ENCODE results near the gene PGC.

PGC gene

GRCh38 chr6:41743406-41744235 lies 3.6 kb downstream of the PGC start:
- DNase-seq: no peak

- no peak for DNase-seq
Measured at GRCh38 chr6:41741625-41742490, 5.3 kb downstream of the PGC start.

- DNase-seq: no peak
Measured at GRCh38 chr6:41740366-41741162, 6.6 kb downstream of the PGC start.

GRCh38 chr6:41739041-41739440 lies 8.2 kb downstream of the PGC start:
- no peak for DNase-seq

GRCh38 chr6:41737591-41738130 lies 9.5 kb downstream of the PGC start:
- DNase-seq: no peak

GRCh38 chr6:41736800-41737555 lies 10.2 kb downstream of the PGC start:
- no peak for DNase-seq

GRCh38 chr6:41736186-41736733 lies 10.9 kb downstream of the PGC start:
- DNase-seq: no peak

- DNase-seq: peak; percentile 79
Measured at GRCh38 chr6:41735427-41736185, 11.6 kb downstream of the PGC start, which contains the start of gene TFEB. TSS of gene TFEB (minus strand) at chr6:41735608. CDS start at chr6:41691213, 44,395 bp downstream.

- DNase-seq: peak; percentile 31
Measured at GRCh38 chr6:41734666-41735426, 12.4 kb downstream of the PGC start.

- peak; percentile 31 for DNase-seq
Measured at GRCh38 chr6:41733707-41734665, 13.2 kb downstream of the PGC start.

- DNase-seq: no peak
Measured at GRCh38 chr6:41733360-41733706, 13.9 kb downstream of the PGC start.

GRCh38 chr6:41732591-41733359 lies 14.4 kb downstream of the PGC start:
- no peak for DNase-seq

- DNase-seq: no peak
Measured at GRCh38 chr6:41732149-41732548, 15.0 kb downstream of the PGC start.

GRCh38 chr6:41731561-41732086 lies 15.6 kb downstream of the PGC start:
- no peak for DNase-seq

- no peak for DNase-seq
Measured at GRCh38 chr6:41730531-41731436, 16.4 kb downstream of the PGC start.

- DNase-seq: no peak
Measured at GRCh38 chr6:41729624-41730023, 17.6 kb downstream of the PGC start.

- no peak for DNase-seq
Measured at GRCh38 chr6:41728954-41729353, 18.2 kb downstream of the PGC start.
